GM23338 (cell line): ENCODE measurements around the gene RAB44. TPM values are rescaled to one million over a fixed set of nuclear protein-coding genes. Genes with fewer than 3 reads are reported as not detected.

Experiments used
- ATAC-seq: fragments of 200-7000 bp; cut with Tn5 transposase; 3 replicates; pipeline ENCODE4 v1.9.1; 2020
- DNase-seq: peaks from one replicate; pipeline ENCODE4 v3.0.0-alpha.2; 2015; ENCODE audit warnings: low spot score
- H2AFZ ChIP-seq: fragments of 200-600 bp; sonication (generic); 2 replicates; pipeline ENCODE4 v1.8.0; 2016; ENCODE audit warnings: antibody characterized with exemption, mild to moderate bottlenecking, moderate library complexity
- H3F3A ChIP-seq: fragments of 200-600 bp; sonication (generic); replicated peaks from 2 replicates; pipeline ENCODE4 v1.8.0; 2017; ENCODE audit warnings: antibody characterized with exemption, mixed run types, low read depth
- H3K27ac ChIP-seq: fragments of 200-600 bp; sonication (generic); 2 replicates; pipeline ENCODE4 v1.6.1; 2016; ENCODE audit warnings: low read depth
- H3K27me3 ChIP-seq: fragments of 200-600 bp; sonication (generic); 2 replicates; pipeline ENCODE4 v1.8.0; 2016; ENCODE audit warnings: mild to moderate bottlenecking, mixed run types, moderate library complexity; ENCODE audit not compliant: insufficient read depth
- H3K36me3 ChIP-seq: fragments of 200-600 bp; sonication (generic); 2 replicates; pipeline ENCODE4 v1.8.0; 2016; ENCODE audit warnings: mild to moderate bottlenecking; ENCODE audit not compliant: insufficient read depth
- H3K4me1 ChIP-seq: fragments of 200-600 bp; sonication (generic); 2 replicates; pipeline ENCODE4 v1.8.0; 2016; ENCODE audit warnings: mild to moderate bottlenecking, moderate library complexity; ENCODE audit not compliant: insufficient read depth
- H3K4me2 ChIP-seq: fragments of 200-600 bp; sonication (generic); 2 replicates; pipeline ENCODE4 v1.7.1; 2017; ENCODE audit warnings: mixed run types
- H3K4me3 ChIP-seq: fragments of 200-600 bp; sonication (generic); 2 replicates; pipeline ENCODE4 v1.6.1; 2016; ENCODE audit warnings: mixed run types
- H3K79me2 ChIP-seq: fragments of 200-600 bp; sonication (generic); replicated peaks from 2 replicates; pipeline ENCODE4 v1.8.0; 2017; ENCODE audit warnings: mild to moderate bottlenecking; ENCODE audit not compliant: insufficient read depth
- H3K9me2 ChIP-seq: fragments of 200-600 bp; sonication (generic); 2 replicates; pipeline ENCODE4 v1.8.0; 2017; ENCODE audit not compliant: insufficient read depth
- H4K20me1 ChIP-seq: fragments of 200-600 bp; sonication (generic); replicated peaks from 2 replicates; pipeline ENCODE4 v1.8.0; 2017; ENCODE audit warnings: mild to moderate bottlenecking; ENCODE audit not compliant: insufficient read depth
- H3K27ac Mint-ChIP-seq: 2 replicates; pipeline ENCODE4 v1.8.0; 2020; ENCODE audit warnings: inconsistent platforms, mild to moderate bottlenecking, moderate library complexity, mixed read lengths
- H3K27me3 Mint-ChIP-seq: 3 replicates; pipeline ENCODE4 v1.8.0; 2022; ENCODE audit warnings: low read depth, mild to moderate bottlenecking, moderate library complexity, mixed read lengths, inconsistent platforms; ENCODE audit not compliant: insufficient read depth, poor library complexity
- H3K36me3 Mint-ChIP-seq: 3 replicates; pipeline ENCODE4 v1.8.0; 2021; ENCODE audit warnings: low read depth, mild to moderate bottlenecking, inconsistent platforms, moderate library complexity, mixed read lengths
- H3K4me1 Mint-ChIP-seq: 3 replicates; pipeline ENCODE4 v1.8.0; 2020; ENCODE audit warnings: mild to moderate bottlenecking, inconsistent platforms, mixed read lengths
- H3K4me3 Mint-ChIP-seq: 3 replicates; pipeline ENCODE4 v1.8.0; 2021; ENCODE audit warnings: moderate library complexity, mild to moderate bottlenecking, inconsistent platforms, mixed read lengths
- H3K9me3 Mint-ChIP-seq: 3 replicates; pipeline ENCODE4 v1.8.0; 2020; ENCODE audit warnings: moderate library complexity, mild to moderate bottlenecking, inconsistent platforms, mixed read lengths
- CREB1 ChIP-seq: fragments of 250-450 bp; sonication (Bioruptor Pico); IDR thresholded peaks from 2 replicates; pipeline ENCODE4 v1.5.0; 2020; ENCODE audit warnings: low read depth, mild to moderate bottlenecking, moderate library complexity
- EZH2 ChIP-seq: fragments of 200-600 bp; sonication (generic); IDR thresholded peaks from one replicate; pipeline ENCODE4 v1.8.0; 2017; ENCODE audit warnings: antibody characterized with exemption, mild to moderate bottlenecking, low read depth; ENCODE audit not compliant: unreplicated experiment
- EZH2phosphoT487 ChIP-seq: fragments of 200-600 bp; sonication (generic); IDR thresholded peaks from one replicate; pipeline ENCODE4 v1.8.1; 2018; ENCODE audit warnings: antibody characterized with exemption; ENCODE audit not compliant: unreplicated experiment
- JUNB ChIP-seq: IDR thresholded peaks from one replicate; pipeline ENCODE4 v1.6.1; 2016; ENCODE audit warnings: antibody characterized with exemption; ENCODE audit not compliant: unreplicated experiment
- NANOG ChIP-seq: IDR thresholded peaks from 2 replicates; pipeline ENCODE4 v1.6.1; 2016; ENCODE audit warnings: antibody characterized with exemption, borderline replicate concordance
- POLR2AphosphoS5 ChIP-seq: IDR thresholded peaks from 2 replicates; pipeline ENCODE4 v1.6.1; 2016; ENCODE audit warnings: antibody characterized with exemption, low read depth
- STAT1 ChIP-seq: IDR thresholded peaks from one replicate; pipeline ENCODE4 v1.6.1; 2016; ENCODE audit warnings: antibody characterized with exemption; ENCODE audit not compliant: unreplicated experiment
- ZNF331 ChIP-seq: fragments of 250-450 bp; sonication (Bioruptor Pico); IDR thresholded peaks from 2 replicates; pipeline ENCODE4 v1.5.0; 2020; ENCODE audit warnings: low read depth, mild to moderate bottlenecking, moderate library complexity
- polyA plus RNA-seq: library from polyadenylated mRNA; unstranded; fragments of >200 nt; fragmentation: Nextera tagmentation; extraction: Ambion mirVana; gene quantifications from 2 replicates; pipeline ENCODE4 v1.2.1, GENCODE V29; 2016
- total RNA-seq: library from RNA; depleted of rRNA; stranded (reverse); fragments of >200 nt; shearing (Covaris generic); gene quantifications from 2 replicates; pipeline ENCODE4 v1.2.3, GENCODE V29; 2014
- TF ChIP-seq, protein P1 (sequence below): IDR thresholded peaks from one replicate; pipeline ENCODE4 v1.6.1; 2018; ENCODE audit warnings: antibody characterized with exemption; ENCODE audit not compliant: unreplicated experiment
- TF ChIP-seq, protein P2 (sequence below): IDR thresholded peaks from 2 replicates; pipeline ENCODE4 v1.6.1; 2016; ENCODE audit warnings: antibody characterized with exemption
- TF ChIP-seq, protein P3 (sequence below): fragments of 250-450 bp; sonication (Bioruptor Pico); IDR thresholded peaks from 2 replicates; pipeline ENCODE4 v1.5.0; 2020; ENCODE audit warnings: mild to moderate bottlenecking, moderate library complexity
- TF ChIP-seq, protein P4 (sequence below), 2 experiments: fragments of 200-600 bp in 1 of 2; sonication (generic) in 1 of 2; conservative IDR thresholded peaks; 2 replicates each; pipeline versions ENCODE4 v1.5.1 to v1.6.1; 2016 to 2017; ENCODE audit warnings: antibody characterized with exemption in 2 of 2, low read depth in 2 of 2, mild to moderate bottlenecking in 2 of 2, moderate library complexity in 1 of 2

Gene RAB44
- total and polyA plus RNA-seq, 2 experiments from 2014 or later: not detected

DNA sequence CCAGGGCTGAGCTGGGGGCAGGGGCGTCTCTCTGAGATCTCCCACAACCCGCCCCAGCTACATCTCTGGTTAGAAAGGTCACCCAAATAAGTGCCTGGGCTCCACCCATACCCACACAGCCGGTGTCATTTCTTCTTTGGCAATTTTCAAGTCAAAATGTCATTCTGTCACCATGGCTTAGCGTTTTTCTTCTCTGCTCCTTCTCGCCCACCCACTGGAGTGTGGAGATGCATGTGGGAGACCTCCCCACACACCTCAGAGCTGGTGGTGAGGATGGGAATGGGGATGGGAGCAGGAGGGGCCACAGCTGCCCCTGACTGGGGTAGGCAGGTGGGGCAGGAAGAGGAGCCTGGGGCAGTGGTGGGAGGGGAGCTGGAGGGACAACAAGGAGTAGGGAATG lies 78.5 kb downstream of the RAB44 start (continued):
- TF ChIP-seq, protein P1, sequence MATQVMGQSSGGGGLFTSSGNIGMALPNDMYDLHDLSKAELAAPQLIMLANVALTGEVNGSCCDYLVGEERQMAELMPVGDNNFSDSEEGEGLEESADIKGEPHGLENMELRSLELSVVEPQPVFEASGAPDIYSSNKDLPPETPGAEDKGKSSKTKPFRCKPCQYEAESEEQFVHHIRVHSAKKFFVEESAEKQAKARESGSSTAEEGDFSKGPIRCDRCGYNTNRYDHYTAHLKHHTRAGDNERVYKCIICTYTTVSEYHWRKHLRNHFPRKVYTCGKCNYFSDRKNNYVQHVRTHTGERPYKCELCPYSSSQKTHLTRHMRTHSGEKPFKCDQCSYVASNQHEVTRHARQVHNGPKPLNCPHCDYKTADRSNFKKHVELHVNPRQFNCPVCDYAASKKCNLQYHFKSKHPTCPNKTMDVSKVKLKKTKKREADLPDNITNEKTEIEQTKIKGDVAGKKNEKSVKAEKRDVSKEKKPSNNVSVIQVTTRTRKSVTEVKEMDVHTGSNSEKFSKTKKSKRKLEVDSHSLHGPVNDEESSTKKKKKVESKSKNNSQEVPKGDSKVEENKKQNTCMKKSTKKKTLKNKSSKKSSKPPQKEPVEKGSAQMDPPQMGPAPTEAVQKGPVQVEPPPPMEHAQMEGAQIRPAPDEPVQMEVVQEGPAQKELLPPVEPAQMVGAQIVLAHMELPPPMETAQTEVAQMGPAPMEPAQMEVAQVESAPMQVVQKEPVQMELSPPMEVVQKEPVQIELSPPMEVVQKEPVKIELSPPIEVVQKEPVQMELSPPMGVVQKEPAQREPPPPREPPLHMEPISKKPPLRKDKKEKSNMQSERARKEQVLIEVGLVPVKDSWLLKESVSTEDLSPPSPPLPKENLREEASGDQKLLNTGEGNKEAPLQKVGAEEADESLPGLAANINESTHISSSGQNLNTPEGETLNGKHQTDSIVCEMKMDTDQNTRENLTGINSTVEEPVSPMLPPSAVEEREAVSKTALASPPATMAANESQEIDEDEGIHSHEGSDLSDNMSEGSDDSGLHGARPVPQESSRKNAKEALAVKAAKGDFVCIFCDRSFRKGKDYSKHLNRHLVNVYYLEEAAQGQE: no peak
- TF ChIP-seq CREB1 (CRISPR knock-in tag): no peak
- TF ChIP-seq, protein P2, sequence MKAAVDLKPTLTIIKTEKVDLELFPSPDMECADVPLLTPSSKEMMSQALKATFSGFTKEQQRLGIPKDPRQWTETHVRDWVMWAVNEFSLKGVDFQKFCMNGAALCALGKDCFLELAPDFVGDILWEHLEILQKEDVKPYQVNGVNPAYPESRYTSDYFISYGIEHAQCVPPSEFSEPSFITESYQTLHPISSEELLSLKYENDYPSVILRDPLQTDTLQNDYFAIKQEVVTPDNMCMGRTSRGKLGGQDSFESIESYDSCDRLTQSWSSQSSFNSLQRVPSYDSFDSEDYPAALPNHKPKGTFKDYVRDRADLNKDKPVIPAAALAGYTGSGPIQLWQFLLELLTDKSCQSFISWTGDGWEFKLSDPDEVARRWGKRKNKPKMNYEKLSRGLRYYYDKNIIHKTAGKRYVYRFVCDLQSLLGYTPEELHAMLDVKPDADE: no peak
- no peak for TF ChIP-seq JUNB

DNA sequence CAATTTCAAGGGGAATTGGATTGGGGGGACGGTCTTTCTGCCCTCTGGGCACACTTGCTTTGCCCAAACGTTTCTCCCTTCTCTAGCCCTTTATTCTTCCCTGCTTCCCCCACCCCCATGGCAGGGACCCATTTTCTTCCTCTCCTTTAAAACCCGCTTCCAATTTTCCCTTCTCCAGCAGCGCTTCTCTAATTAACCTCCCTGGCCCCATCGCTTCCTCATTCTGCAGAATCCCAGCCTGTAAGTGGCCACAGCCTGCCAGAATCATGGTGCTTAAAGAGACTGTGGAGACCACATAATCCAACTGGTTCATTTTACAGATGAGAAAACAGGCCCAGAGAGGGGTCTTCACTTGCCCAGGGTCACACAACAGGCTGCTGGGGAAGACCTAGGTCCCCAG lies 80.2 kb downstream of the RAB44 start:
- H3K27ac ChIP-seq: no peak overlapping the region
- ATAC-seq: no peak; the same call in 2 of the 3 replicates
- peak overlapping the region; percentile 24 for H3K27ac Mint-ChIP-seq
- peaks cover 20% of the 10 kb centered on the region for H3K27me3 Mint-ChIP-seq
- H3K4me2 ChIP-seq: peak overlapping the region; percentile 80
- DNase-seq: peak; percentile 34
- H3K4me3 ChIP-seq: peak overlapping the region; percentile 44; the same call in 1 of the 2 replicates
- H2AFZ ChIP-seq: peak overlapping the region; percentile 85; the same call in 1 of the 2 replicates
- H3K4me3 Mint-ChIP-seq: peak overlapping the region; percentile 56
- no peaks in the 10 kb centered on the region for H3K27me3 ChIP-seq
- TF ChIP-seq EZH2 (no peak), POLR2AphosphoS5 (no peak), STAT1 (no peak), ZNF331 (CRISPR knock-in tag) (no peak), NANOG (no peak), EZH2phosphoT487 (no peak)
- TF ChIP-seq, protein P3, sequence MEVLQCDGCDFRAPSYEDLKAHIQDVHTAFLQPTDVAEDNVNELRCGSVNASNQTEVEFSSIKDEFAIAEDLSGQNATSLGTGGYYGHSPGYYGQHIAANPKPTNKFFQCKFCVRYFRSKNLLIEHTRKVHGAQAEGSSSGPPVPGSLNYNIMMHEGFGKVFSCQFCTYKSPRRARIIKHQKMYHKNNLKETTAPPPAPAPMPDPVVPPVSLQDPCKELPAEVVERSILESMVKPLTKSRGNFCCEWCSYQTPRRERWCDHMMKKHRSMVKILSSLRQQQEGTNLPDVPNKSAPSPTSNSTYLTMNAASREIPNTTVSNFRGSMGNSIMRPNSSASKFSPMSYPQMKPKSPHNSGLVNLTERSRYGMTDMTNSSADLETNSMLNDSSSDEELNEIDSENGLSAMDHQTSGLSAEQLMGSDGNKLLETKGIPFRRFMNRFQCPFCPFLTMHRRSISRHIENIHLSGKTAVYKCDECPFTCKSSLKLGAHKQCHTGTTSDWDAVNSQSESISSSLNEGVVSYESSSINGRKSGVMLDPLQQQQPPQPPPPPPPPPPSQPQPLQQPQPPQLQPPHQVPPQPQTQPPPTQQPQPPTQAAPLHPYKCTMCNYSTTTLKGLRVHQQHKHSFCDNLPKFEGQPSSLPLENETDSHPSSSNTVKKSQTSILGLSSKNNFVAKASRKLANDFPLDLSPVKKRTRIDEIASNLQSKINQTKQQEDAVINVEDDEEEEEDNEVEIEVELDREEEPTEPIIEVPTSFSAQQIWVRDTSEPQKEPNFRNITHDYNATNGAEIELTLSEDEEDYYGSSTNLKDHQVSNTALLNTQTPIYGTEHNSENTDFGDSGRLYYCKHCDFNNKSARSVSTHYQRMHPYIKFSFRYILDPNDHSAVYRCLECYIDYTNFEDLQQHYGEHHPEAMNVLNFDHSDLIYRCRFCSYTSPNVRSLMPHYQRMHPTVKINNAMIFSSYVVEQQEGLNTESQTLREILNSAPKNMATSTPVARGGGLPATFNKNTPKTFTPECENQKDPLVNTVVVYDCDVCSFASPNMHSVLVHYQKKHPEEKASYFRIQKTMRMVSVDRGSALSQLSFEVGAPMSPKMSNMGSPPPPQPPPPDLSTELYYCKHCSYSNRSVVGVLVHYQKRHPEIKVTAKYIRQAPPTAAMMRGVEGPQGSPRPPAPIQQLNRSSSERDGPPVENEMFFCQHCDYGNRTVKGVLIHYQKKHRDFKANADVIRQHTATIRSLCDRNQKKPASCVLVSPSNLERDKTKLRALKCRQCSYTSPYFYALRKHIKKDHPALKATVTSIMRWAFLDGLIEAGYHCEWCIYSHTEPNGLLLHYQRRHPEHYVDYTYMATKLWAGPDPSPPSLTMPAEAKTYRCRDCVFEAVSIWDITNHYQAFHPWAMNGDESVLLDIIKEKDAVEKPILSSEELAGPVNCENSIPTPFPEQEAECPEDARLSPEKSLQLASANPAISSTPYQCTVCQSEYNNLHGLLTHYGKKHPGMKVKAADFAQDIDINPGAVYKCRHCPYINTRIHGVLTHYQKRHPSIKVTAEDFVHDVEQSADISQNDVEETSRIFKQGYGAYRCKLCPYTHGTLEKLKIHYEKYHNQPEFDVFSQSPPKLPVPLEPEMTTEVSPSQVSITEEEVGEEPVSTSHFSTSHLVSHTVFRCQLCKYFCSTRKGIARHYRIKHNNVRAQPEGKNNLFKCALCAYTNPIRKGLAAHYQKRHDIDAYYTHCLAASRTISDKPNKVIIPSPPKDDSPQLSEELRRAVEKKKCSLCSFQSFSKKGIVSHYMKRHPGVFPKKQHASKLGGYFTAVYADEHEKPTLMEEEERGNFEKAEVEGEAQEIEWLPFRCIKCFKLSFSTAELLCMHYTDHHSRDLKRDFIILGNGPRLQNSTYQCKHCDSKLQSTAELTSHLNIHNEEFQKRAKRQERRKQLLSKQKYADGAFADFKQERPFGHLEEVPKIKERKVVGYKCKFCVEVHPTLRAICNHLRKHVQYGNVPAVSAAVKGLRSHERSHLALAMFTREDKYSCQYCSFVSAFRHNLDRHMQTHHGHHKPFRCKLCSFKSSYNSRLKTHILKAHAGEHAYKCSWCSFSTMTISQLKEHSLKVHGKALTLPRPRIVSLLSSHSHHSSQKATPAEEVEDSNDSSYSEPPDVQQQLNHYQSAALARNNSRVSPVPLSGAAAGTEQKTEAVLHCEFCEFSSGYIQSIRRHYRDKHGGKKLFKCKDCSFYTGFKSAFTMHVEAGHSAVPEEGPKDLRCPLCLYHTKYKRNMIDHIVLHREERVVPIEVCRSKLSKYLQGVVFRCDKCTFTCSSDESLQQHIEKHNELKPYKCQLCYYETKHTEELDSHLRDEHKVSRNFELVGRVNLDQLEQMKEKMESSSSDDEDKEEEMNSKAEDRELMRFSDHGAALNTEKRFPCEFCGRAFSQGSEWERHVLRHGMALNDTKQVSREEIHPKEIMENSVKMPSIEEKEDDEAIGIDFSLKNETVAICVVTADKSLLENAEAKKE (CRISPR knock-in tag): no peak
- TF ChIP-seq, protein P4, sequence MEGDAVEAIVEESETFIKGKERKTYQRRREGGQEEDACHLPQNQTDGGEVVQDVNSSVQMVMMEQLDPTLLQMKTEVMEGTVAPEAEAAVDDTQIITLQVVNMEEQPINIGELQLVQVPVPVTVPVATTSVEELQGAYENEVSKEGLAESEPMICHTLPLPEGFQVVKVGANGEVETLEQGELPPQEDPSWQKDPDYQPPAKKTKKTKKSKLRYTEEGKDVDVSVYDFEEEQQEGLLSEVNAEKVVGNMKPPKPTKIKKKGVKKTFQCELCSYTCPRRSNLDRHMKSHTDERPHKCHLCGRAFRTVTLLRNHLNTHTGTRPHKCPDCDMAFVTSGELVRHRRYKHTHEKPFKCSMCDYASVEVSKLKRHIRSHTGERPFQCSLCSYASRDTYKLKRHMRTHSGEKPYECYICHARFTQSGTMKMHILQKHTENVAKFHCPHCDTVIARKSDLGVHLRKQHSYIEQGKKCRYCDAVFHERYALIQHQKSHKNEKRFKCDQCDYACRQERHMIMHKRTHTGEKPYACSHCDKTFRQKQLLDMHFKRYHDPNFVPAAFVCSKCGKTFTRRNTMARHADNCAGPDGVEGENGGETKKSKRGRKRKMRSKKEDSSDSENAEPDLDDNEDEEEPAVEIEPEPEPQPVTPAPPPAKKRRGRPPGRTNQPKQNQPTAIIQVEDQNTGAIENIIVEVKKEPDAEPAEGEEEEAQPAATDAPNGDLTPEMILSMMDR (conservative IDR thresholded peaks at IDR 0.05; ENCODE audit: low read depth in 2 of 2): no peak
- H3F3A ChIP-seq: no peaks in the 10 kb centered on the region
- H3K79me2 ChIP-seq: no peaks in the 10 kb centered on the region
- peaks cover 19% of the 10 kb centered on the region for H3K4me1 ChIP-seq
- no peaks in the 10 kb centered on the region for H4K20me1 ChIP-seq
- peaks cover 35% of the 10 kb centered on the region for H3K4me1 Mint-ChIP-seq
- no peaks in the 10 kb centered on the region; the same call in 2 of the 3 replicates for H3K36me3 Mint-ChIP-seq
- no peaks in the 10 kb centered on the region for H3K9me2 ChIP-seq
- H3K36me3 ChIP-seq: no peaks in the 10 kb centered on the region
- no peaks in the 10 kb centered on the region for H3K9me3 Mint-ChIP-seq
